HG03521 (cell line): Measurements from ENCODE around the gene FOXN3.
"Not testable (repeated sequence)": the region's sequence is repeated elsewhere in the genome, so short reads cannot be mapped to it uniquely, and the experiment has no call there.

Source experiments
- ATAC-seq: cut with Tn5 transposase; IDR thresholded peaks from one replicate; pipeline ENCODE4 v1.9.1; 2021; ENCODE audit warnings: mild to moderate bottlenecking, moderate library complexity; ENCODE audit not compliant: unreplicated experiment

FOXN3 gene

DNA sequence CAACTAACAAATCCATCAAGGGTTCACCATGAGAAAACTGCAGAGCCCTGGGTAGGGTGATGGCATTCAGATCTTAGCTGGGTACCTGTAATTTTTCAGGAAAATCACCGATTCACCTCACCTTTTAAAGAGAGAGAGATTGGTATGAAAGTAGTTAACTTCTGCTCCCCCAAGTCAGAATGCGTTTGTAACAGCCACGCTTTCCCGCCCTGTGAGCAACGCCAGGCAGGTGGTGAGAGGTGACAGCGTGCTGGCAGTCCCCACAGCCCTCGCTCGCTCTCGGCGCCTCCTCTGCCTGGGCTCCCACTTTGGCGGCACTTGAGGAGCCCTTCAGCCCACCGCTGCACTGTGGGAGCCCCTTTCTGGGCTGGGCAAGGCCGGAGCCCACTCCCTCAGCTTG, 305.8 kb downstream of the FOXN3 start:
- ATAC-seq = not testable (repeated sequence)

DNA sequence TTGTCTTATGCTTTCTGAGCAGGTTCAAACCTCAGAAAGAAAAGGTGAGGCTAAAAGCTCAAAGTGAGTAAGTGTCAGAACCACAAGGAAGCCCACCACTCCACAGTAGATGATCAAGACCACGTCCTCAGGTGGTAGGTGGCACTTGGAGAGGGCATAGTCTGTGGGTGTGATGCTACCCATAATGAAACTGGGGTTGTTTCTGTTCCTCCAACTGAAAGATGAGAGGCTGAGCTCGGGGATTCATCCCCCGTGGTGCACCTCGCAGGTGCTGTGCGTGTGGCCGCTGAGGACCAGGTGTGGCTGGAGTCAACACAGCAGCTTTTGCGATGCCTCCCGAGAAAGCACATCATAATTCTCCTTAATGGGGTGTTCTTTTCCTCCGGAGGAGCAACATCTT, 306.9 kb downstream of the FOXN3 start:
- ATAC-seq = no peak

DNA sequence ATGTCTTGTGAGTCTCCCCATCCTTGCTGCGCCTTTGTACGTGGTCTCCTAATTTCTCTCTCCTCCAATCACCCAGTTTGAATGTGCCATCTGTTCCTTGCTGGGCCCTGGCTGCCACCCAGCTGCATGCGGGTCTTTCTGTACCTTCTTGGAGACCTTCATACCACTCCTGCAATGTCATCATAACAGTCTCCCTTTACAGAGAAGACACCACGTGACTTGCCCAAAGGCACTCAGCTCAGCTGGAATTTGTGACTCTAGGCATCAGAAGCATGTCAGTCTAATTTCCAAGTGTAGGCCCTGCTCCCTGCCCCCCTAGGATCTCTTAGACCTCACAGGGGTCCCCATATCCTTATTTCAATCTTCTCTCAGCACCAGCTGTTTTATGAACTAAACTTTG, 308.4 kb downstream of the FOXN3 start:
- no peak for ATAC-seq

DNA sequence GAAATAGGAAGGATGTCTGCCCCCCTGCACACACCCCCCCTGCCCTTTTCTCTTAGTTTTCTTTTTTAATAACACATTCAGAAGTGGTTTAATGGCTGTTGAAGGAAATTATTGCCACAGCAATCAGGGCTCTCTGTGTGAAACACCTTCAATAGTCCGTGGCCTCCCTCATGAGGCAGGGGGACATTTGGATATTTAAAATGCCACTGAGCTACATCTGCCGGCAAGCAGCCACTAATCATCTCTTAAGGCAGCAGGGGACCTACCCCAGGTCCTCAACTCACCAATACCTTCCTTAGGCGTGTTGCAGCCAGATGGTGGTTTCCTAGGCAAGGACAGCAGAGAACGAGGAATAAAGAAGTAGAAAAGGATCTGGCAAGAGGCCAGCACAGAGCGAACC, 309.4 kb downstream of the FOXN3 start:
- ATAC-seq = no peak
